Sigmoid colon (tissue), 4 donors: ENCODE data around the gene EMILIN2.
"Not testable (repeated sequence)": the region's sequence is repeated elsewhere in the genome, so short reads cannot be mapped to it uniquely, and the experiment has no call there.

Experiments
- POLR2A ChIP-seq, 2 donors: fragments of 450-650 bp; IDR thresholded peaks; one replicate each; pipeline ENCODE4 v1.6.1; 2016; ENCODE audit warnings: antibody characterized with exemption in 2 of 2, mild to moderate bottlenecking in 2 of 2, moderate library complexity in 2 of 2
- POLR2AphosphoS5 ChIP-seq, 4 donors: sonication (generic); formaldehyde crosslinking; IDR thresholded peaks; one replicate each; pipeline ENCODE4 v1.6.1; 2017; ENCODE audit warnings: antibody characterized with exemption in 4 of 4

- not testable (repeated sequence) for TF ChIP-seq POLR2AphosphoS5, POLR2A (IDR thresholded peaks at IDR 0.05)
These were observed 5.7 kb downstream of the EMILIN2 start for GRCh38 chr18:2852460-2852859.
